MM.1S (cell line): ENCODE measurements around the gene MYLK4.

Source experiments
- DNase-seq: peaks from one replicate; pipeline ENCODE4 v3.0.0-alpha.2; 2015
- H2AFZ ChIP-seq: fragments of 300-600 bp; sonication (generic); 2 replicates; pipeline ENCODE4 v1.6.0; 2016; ENCODE audit warnings: antibody characterized with exemption, low read length
- H3F3A ChIP-seq: fragments of 300-600 bp; sonication (generic); 2 replicates; pipeline ENCODE4 v1.6.1; 2016; ENCODE audit warnings: mild to moderate bottlenecking, antibody characterized with exemption, low read length, moderate library complexity, mixed read lengths; ENCODE audit not compliant: insufficient read depth
- H3K27ac ChIP-seq: fragments of 300-600 bp; sonication (generic); 2 replicates; pipeline ENCODE4 v1.5.1; 2016; ENCODE audit warnings: mild to moderate bottlenecking, low read length
- H3K27me3 ChIP-seq: fragments of 300-600 bp; sonication (generic); replicated peaks from 2 replicates; pipeline ENCODE4 v1.6.0; 2016; ENCODE audit warnings: low read length; ENCODE audit not compliant: insufficient read depth
- H3K36me3 ChIP-seq: fragments of 300-600 bp; sonication (generic); replicated peaks from 2 replicates; pipeline ENCODE4 v1.6.1; 2016; ENCODE audit warnings: mild to moderate bottlenecking, low read length, mixed read lengths; ENCODE audit not compliant: insufficient read depth
- H3K4me1 ChIP-seq: fragments of 300-600 bp; sonication (generic); 2 replicates; pipeline ENCODE4 v1.6.1; 2016; ENCODE audit warnings: low read length, mixed read lengths
- H3K4me2 ChIP-seq: fragments of 300-600 bp; sonication (generic); 2 replicates; pipeline ENCODE4 v1.6.0; 2016; ENCODE audit warnings: low read depth, low read length
- H3K4me3 ChIP-seq: fragments of 300-600 bp; sonication (generic); 2 replicates; pipeline ENCODE4 v1.5.1; 2016; ENCODE audit warnings: low read length, mixed read lengths
- H3K79me2 ChIP-seq: fragments of 300-600 bp; sonication (generic); 2 replicates; pipeline ENCODE4 v1.6.1; 2016; ENCODE audit warnings: mixed run types, low read length, mixed read lengths
- H3K9ac ChIP-seq: fragments of 300-600 bp; sonication (generic); 2 replicates; pipeline ENCODE4 v1.6.1; 2016; ENCODE audit warnings: low read length, mixed read lengths
- H3K9me2 ChIP-seq: fragments of 300-600 bp; sonication (generic); replicated peaks from 2 replicates; pipeline ENCODE4 v1.6.1; 2016; ENCODE audit warnings: mild to moderate bottlenecking, low read length, mixed read lengths; ENCODE audit not compliant: insufficient read depth
- H3K9me3 ChIP-seq: fragments of 300-600 bp; sonication (generic); replicated peaks from 2 replicates; pipeline ENCODE4 v1.6.1; 2016; ENCODE audit warnings: mild to moderate bottlenecking, low read length, mixed read lengths; ENCODE audit not compliant: insufficient read depth
- H4K20me1 ChIP-seq: fragments of 300-600 bp; sonication (generic); 2 replicates; pipeline ENCODE4 v1.6.1; 2016; ENCODE audit warnings: mild to moderate bottlenecking, low read length, moderate library complexity, mixed read lengths; ENCODE audit not compliant: insufficient read depth
- CTCF ChIP-seq: fragments of 300-600 bp; sonication (generic); IDR thresholded peaks from 2 replicates; pipeline ENCODE4 v1.5.1; 2016; ENCODE audit warnings: antibody characterized with exemption, low read length, mixed read lengths
- EZH2 ChIP-seq: fragments of 300-600 bp; sonication (generic); optimal IDR thresholded peaks from 2 replicates; pipeline ENCODE3; 2017; ENCODE audit warnings: low read depth, mild to moderate bottlenecking, antibody characterized with exemption, low read length, mixed read lengths
- EZH2phosphoT487 ChIP-seq: fragments of 300-600 bp; sonication (generic); IDR thresholded peaks from 2 replicates; pipeline ENCODE4 v1.6.1; 2018; ENCODE audit warnings: antibody characterized with exemption, low read length

Gene MYLK4

DNA sequence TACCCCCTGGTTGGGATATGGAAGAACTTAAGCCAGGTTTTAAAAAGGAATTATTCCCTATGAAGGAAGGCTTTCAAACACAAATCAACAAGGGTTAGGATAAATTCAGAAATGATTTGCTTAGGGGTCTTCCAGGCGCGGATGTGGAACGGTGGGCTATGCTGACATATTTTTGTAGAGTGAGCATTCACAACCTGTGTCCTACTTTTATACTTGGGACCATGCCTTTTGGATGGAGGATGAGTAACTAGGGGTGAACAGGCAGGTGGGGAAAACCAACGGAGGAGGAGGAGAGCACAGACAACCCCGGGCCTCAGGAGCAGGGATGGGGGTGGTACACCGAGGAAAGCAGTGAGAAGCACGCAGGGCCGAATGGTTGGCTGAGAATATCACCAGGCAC lies 5.9 kb downstream of the MYLK4 start:
- DNase-seq: no peak
- no peak for TF ChIP-seq CTCF
- no peak for TF ChIP-seq EZH2
- TF ChIP-seq EZH2phosphoT487: no peak
- no peak overlapping the region for H3K4me3 ChIP-seq
- no peaks in the 10 kb centered on the region for H3K27me3 ChIP-seq
- no peaks in the 10 kb centered on the region for H3K9me3 ChIP-seq
- no peaks in the 10 kb centered on the region for H4K20me1 ChIP-seq
- H3K79me2 ChIP-seq: no peaks in the 10 kb centered on the region
- H3K9ac ChIP-seq: no peak overlapping the region
- no peaks in the 10 kb centered on the region for H3K4me1 ChIP-seq
- no peaks in the 10 kb centered on the region for H3K36me3 ChIP-seq
- H3K9me2 ChIP-seq: no peaks in the 10 kb centered on the region
- no peak overlapping the region for H2AFZ ChIP-seq
- H3K4me2 ChIP-seq: no peak overlapping the region
- no peaks in the 10 kb centered on the region for H3F3A ChIP-seq
- H3K27ac ChIP-seq: no peak overlapping the region

- Histone ChIP-seq H3K9ac (no peak overlapping the region), H2AFZ (no peak overlapping the region), H4K20me1 (no peaks in the 10 kb centered on the region), H3K4me1 (no peaks in the 10 kb centered on the region), H3F3A (no peaks in the 10 kb centered on the region), H3K36me3 (no peaks in the 10 kb centered on the region), H3K4me3 (no peak overlapping the region), H3K27me3 (no peaks in the 10 kb centered on the region), H3K4me2 (no peak overlapping the region), H3K9me2 (no peaks in the 10 kb centered on the region), H3K27ac (no peak overlapping the region), H3K79me2 (no peaks in the 10 kb centered on the region), H3K9me3 (no peaks in the 10 kb centered on the region)
- no peak for DNase-seq
- no peak for TF ChIP-seq EZH2phosphoT487
- no peak for TF ChIP-seq EZH2
- TF ChIP-seq CTCF: no peak
These were observed 6.4 kb downstream of the MYLK4 start for GRCh38 chr6:2744209-2744771.

GRCh38 chr6:2743280-2744208 lies 7.2 kb downstream of the MYLK4 start:
- H3K4me2 ChIP-seq: no peak overlapping the region
- H2AFZ ChIP-seq: no peak overlapping the region
- H3K36me3 ChIP-seq: no peaks in the 10 kb centered on the region
- no peak overlapping the region for H3K9ac ChIP-seq
- no peaks in the 10 kb centered on the region for H3F3A ChIP-seq
- H3K27me3 ChIP-seq: no peaks in the 10 kb centered on the region
- no peaks in the 10 kb centered on the region for H3K9me2 ChIP-seq
- no peak for TF ChIP-seq EZH2
- no peak for TF ChIP-seq EZH2phosphoT487
- TF ChIP-seq CTCF: no peak
- no peaks in the 10 kb centered on the region for H3K9me3 ChIP-seq
- DNase-seq: no peak
- H3K4me3 ChIP-seq: no peak overlapping the region
- no peaks in the 10 kb centered on the region for H3K4me1 ChIP-seq
- no peak overlapping the region for H3K27ac ChIP-seq
- no peaks in the 10 kb centered on the region for H3K79me2 ChIP-seq
- H4K20me1 ChIP-seq: no peaks in the 10 kb centered on the region
